Psoas muscle (tissue), 8 donors: ENCODE results near the gene DGUOK. TPM values are rescaled to one million over a fixed set of nuclear protein-coding genes. Genes with fewer than 3 reads are reported as not detected.
"Not testable (repeated sequence)": the region's sequence is repeated elsewhere in the genome, so short reads cannot be mapped to it uniquely, and the experiment has no call there.

Source experiments
- ATAC-seq, 4 donors: fragments of 200-7000 bp; cut with Tn5 transposase; one replicate each; pipeline ENCODE4 v1.9.1; 2020; ENCODE audit warnings: moderate library complexity in 3 of 4, mild to moderate bottlenecking in 2 of 4
- DNase-seq, 2 donors: peaks; one replicate each; pipeline ENCODE4 v3.0.0-alpha.2; 2020
- H3K27ac ChIP-seq: fragments of 200-600 bp; one replicate; pipeline ENCODE4 v1.8.0; 2022
- H3K27me3 ChIP-seq, 3 donors: fragments of 200-600 bp in 1 of 3; one replicate each; pipeline versions ENCODE4 v1.6.1 to v1.8.0; 2013 to 2022; ENCODE audit warnings: low read length in 2 of 3, mild to moderate bottlenecking in 2 of 3, moderate library complexity in 1 of 3; ENCODE audit not compliant: insufficient read depth in 3 of 3
- H3K36me3 ChIP-seq, 2 donors: fragments of 200-600 bp in 1 of 2; one replicate each; pipeline versions ENCODE4 v1.6.1 to v1.8.0; 2013 to 2022; ENCODE audit warnings: low read depth in 1 of 2, mild to moderate bottlenecking in 1 of 2, moderate library complexity in 1 of 2; ENCODE audit not compliant: insufficient read depth in 1 of 2
- H3K4me1 ChIP-seq: fragments of 200-600 bp; one replicate; pipeline ENCODE4 v1.8.0; 2022
- H3K4me3 ChIP-seq: fragments of 200-600 bp; one replicate; pipeline ENCODE4 v1.8.0; 2022; ENCODE audit warnings: mild to moderate bottlenecking
- H3K9me3 ChIP-seq: fragments of 200-600 bp; one replicate; pipeline ENCODE4 v1.8.0; 2022
- CTCF ChIP-seq: fragments of 200-600 bp; IDR thresholded peaks from one replicate; pipeline ENCODE4 v1.8.0; 2022; ENCODE audit warnings: antibody characterized with exemption
- WGBS, 3 donors: extraction: QIAGEN DNeasy Blood & Tissue Kit; methylation state at CpG; one replicate each; pipeline versions ENCODE4 v1.1.6 to v1.1.7; 2013; 5-methylcytosine and 5-hydroxymethylcytosine counted together
- intact Hi-C, 2 donors: fragments of 100-400 bp; cut with DNase I; formaldehyde crosslinking; loops; one replicate each; pipeline versions ENCODE4 v1.11.0 to v1.14.2; 2022
- long read RNA-seq, 2 donors: library from polyadenylated mRNA; unstranded; transcript quantifications; one replicate each; pipeline ENCODE4 v2.0.0, GENCODE V29; 2021
- polyA plus RNA-seq, 3 donors: library from polyadenylated mRNA; stranded (reverse); fragments of 200-250 nt; gene quantifications; one replicate each; pipeline ENCODE4 v1.2.3, GENCODE V29; 2013
- total RNA-seq, 4 donors: library from RNA; stranded (reverse); fragmentation: NEBNext Ultra II Directional in 2 of 4; extraction: Animal tissue kit (Norgen Biotek cat#: 25700) in 2 of 4; gene quantifications; one replicate each; pipeline versions ENCODE4 v1.2.1 to v1.2.4, GENCODE V29; 2021 to 2023
- donor health status: healthy with polysubstance abuse.
- donor health status: DM: no; HTN: no; CAD: no; lungs with moderate emphysema.
- donor health status: Bipolar disorder and iron deficiency.
- donor health status: healthy.
- donor health status: DM: yes; HTN: yes; CAD: no.
- donor health status: DM: no; HTN: no; CAD: no.
- donor health status: DM: no; HTN: no; CAD: no.
- donor health status: DM: yes; HTN: yes; CAD: no.

Gene DGUOK
- 10 to 100 TPM; 12.9 to 22.9 (median 20.7) TPM for total RNA-seq
- polyA plus RNA-seq, result 10 to 100 TPM; 22.3 to 74.2 (median 53.7) TPM
- long read RNA-seq, donor 1, transcript DGUOK-208 (6 exons, 1,029 nt), result minor isoform, 5 of 21 reads
- long read RNA-seq, donor 1, transcript DGUOK-201 (7 exons, 1,144 nt), result major isoform, 7 of 21 reads
- long read RNA-seq, donor 1, partial matches to known transcripts, result 0 of 21 reads
- long read RNA-seq, donor 1, other reads (novel, unspliced or antisense), result 4 of 21 reads
- long read RNA-seq, donor 2, transcript DGUOK-208 (6 exons, 1,029 nt), result major isoform, 13 of 43 reads
- long read RNA-seq, donor 2, transcript DGUOK-201 (7 exons, 1,144 nt), result minor isoform, 12 of 43 reads
- long read RNA-seq, donor 2, partial matches to known transcripts, result 1 of 43 reads
- long read RNA-seq, donor 2, other reads (novel, unspliced or antisense), result 13 of 43 reads

GRCh38 chr2:73926493-73927327 lies at the start of gene DGUOK:
Gene DGUOK, plus strand, starts transcription at chr2:73926880. Its CDS starts 31 bp downstream, at chr2:73926911.
- peak; percentile 97 to 98 for DNase-seq
- peaks cover 21% of the 10 kb centered on the region for H3K4me1 ChIP-seq
- peak; percentile 100 for ATAC-seq
- peak within 1 kb of the TSS; percentile 94 for H3K4me3 ChIP-seq
- 0 to 1% (median 1%) methylated on average over 49 to 50 of the region's 50 CpGs for WGBS, 3 donors
- H3K27ac ChIP-seq, result peak within 1 kb of the TSS; percentile 94
- intact Hi-C loops, result loop anchor here (5.0 to 10.0 kb wide), 3 partner anchors 56 to 218 kb away; partner anchors contain the start of genes BOLA3 (in 1 of the 2), STAMBP (in 1 of the 2) and TET3 (in 1 of the 2)
- no peak for TF ChIP-seq CTCF
- no peaks in the 10 kb centered on the region for H3K36me3 ChIP-seq
- H3K27me3 ChIP-seq, result no peaks in the 10 kb centered on the region
- no peaks in the 10 kb centered on the region for H3K9me3 ChIP-seq

GRCh38 chr2:73877071-73877802 lies 49.4 kb upstream of the DGUOK start:
- ATAC-seq, result no peak
- whole genome bisulfite sequencing, 3 donors, result 53 to 62% (median 57%) methylated on average over 9 of the region's 9 CpGs

GRCh38 chr2:73877984-73878383 lies 48.7 kb upstream of the DGUOK start:
- intact Hi-C loops, ATAC-seq, H3K27me3 ChIP-seq, H3K4me3 ChIP-seq, H3K36me3 ChIP-seq, H3K9me3 ChIP-seq, H3K27ac ChIP-seq, DNase-seq, H3K4me1 ChIP-seq: not testable (repeated sequence)
- 92 to 97% (median 93%) methylated on average over 5 of the region's 5 CpGs for WGBS, 3 donors

More at GRCh38 chr2:73877071-73877802, 49.4 kb upstream of the DGUOK start:
- Histone ChIP-seq H3K27ac (no peak overlapping the region), H3K4me1 (no peaks in the 10 kb centered on the region), H3K4me3 (no peak overlapping the region), H3K9me3 (no peaks in the 10 kb centered on the region), H3K36me3 (no peaks in the 10 kb centered on the region), H3K27me3 (no peaks in the 10 kb centered on the region)
- no peak for DNase-seq
- intact Hi-C loops, result no loop called here
- TF ChIP-seq CTCF, result no peak

- no peaks in the 10 kb centered on the region for H3K27me3 ChIP-seq
- no peak for ATAC-seq
- 51 to 58% (median 54%) methylated on average over 2 of the region's 2 CpGs for WGBS, 3 donors
- H3K27ac ChIP-seq, result no peak overlapping the region
- no peak overlapping the region for H3K4me3 ChIP-seq
- intact Hi-C loops, result no loop called here
- DNase-seq, result no peak
- TF ChIP-seq CTCF, result no peak
- H3K36me3 ChIP-seq, result no peaks in the 10 kb centered on the region
- H3K4me1 ChIP-seq, result no peaks in the 10 kb centered on the region
- H3K9me3 ChIP-seq, result no peaks in the 10 kb centered on the region
Measured at GRCh38 chr2:73885406-73885805, 41.3 kb upstream of the DGUOK start.
